ENCODE measurements around the gene ANKS1B. TPM values are rescaled to one million over a fixed set of nuclear protein-coding genes. Genes with fewer than 3 reads are reported as not detected.

Gene ANKS1B
- total RNA-seq, 1 experiment from 2014 or later: 5.8 TPM

- no peak for TF ChIP-seq ELF4 (CRISPR knock-in tag; IDR thresholded peaks at IDR 0.05; ENCODE audit: low read depth)
- no peak for TF ChIP-seq NFATC4 (CRISPR knock-in tag; IDR thresholded peaks at IDR 0.05)
- TF ChIP-seq, protein P1, sequence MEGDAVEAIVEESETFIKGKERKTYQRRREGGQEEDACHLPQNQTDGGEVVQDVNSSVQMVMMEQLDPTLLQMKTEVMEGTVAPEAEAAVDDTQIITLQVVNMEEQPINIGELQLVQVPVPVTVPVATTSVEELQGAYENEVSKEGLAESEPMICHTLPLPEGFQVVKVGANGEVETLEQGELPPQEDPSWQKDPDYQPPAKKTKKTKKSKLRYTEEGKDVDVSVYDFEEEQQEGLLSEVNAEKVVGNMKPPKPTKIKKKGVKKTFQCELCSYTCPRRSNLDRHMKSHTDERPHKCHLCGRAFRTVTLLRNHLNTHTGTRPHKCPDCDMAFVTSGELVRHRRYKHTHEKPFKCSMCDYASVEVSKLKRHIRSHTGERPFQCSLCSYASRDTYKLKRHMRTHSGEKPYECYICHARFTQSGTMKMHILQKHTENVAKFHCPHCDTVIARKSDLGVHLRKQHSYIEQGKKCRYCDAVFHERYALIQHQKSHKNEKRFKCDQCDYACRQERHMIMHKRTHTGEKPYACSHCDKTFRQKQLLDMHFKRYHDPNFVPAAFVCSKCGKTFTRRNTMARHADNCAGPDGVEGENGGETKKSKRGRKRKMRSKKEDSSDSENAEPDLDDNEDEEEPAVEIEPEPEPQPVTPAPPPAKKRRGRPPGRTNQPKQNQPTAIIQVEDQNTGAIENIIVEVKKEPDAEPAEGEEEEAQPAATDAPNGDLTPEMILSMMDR (IDR thresholded peaks at IDR 0.05): no peak
- no peak for TF ChIP-seq CDX4 (CRISPR knock-in tag; IDR thresholded peaks at IDR 0.05; ENCODE audit: borderline replicate concordance)
- TF ChIP-seq, protein P2, sequence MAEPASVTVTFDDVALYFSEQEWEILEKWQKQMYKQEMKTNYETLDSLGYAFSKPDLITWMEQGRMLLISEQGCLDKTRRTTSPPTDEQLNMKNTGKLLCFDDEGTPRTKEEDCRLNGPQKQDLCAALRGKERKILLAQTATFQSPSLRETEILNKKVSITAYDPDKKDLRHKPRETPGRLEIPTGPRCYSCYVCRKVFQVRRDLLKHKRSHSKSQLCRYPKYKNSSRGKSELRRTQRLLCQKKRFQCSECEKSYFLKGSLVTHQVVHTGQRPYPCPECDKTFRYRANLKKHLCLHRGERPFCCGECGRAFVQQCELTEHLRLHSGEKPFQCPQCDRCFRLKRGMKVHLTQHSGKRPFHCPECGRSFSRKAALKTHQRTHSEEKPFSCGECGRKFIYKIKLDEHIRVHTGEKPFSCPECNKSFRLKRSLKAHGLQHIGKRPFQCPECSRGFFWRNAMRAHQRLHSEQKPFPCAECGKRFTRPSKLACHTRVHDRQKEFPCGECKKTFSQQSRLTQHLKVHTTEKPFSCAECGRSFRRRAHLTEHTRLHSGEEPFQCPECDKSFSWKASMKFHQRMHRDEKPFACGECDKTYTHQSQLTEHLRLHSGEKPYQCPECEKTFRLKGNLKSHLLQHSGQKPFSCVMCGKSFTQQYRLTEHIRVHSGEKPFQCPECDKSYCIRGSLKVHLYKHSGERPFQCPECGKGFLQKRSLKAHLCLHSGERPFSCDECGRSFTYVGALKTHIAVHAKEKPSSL (CRISPR knock-in tag; conservative IDR thresholded peaks at IDR 0.05): no peak
- TF ChIP-seq NFYB (CRISPR knock-in tag; conservative IDR thresholded peaks at IDR 0.05; ENCODE audit: low read depth): no peak
- no peak for TF ChIP-seq NR1H2 (CRISPR knock-in tag; IDR thresholded peaks at IDR 0.05)
- TF ChIP-seq GABPB1 (CRISPR knock-in tag; IDR thresholded peaks at IDR 0.05): no peak
- TF ChIP-seq ZNF423 (CRISPR knock-in tag; IDR thresholded peaks at IDR 0.05): no peak
- TF ChIP-seq PRRX2 (CRISPR knock-in tag; IDR thresholded peaks at IDR 0.05): no peak
- TF ChIP-seq, protein P3, sequence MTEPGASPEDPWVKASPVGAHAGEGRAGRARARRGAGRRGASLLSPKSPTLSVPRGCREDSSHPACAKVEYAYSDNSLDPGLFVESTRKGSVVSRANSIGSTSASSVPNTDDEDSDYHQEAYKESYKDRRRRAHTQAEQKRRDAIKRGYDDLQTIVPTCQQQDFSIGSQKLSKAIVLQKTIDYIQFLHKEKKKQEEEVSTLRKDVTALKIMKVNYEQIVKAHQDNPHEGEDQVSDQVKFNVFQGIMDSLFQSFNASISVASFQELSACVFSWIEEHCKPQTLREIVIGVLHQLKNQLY (CRISPR knock-in tag; IDR thresholded peaks at IDR 0.05): no peak
- TF ChIP-seq ZNF232 (CRISPR knock-in tag; IDR thresholded peaks at IDR 0.05): no peak
- TF ChIP-seq ZNF263 (CRISPR knock-in tag; IDR thresholded peaks at IDR 0.05; ENCODE audit: low read depth): no peak
- TF ChIP-seq NFE2L1 (CRISPR knock-in tag; IDR thresholded peaks at IDR 0.05): no peak
- TF ChIP-seq, protein P4, sequence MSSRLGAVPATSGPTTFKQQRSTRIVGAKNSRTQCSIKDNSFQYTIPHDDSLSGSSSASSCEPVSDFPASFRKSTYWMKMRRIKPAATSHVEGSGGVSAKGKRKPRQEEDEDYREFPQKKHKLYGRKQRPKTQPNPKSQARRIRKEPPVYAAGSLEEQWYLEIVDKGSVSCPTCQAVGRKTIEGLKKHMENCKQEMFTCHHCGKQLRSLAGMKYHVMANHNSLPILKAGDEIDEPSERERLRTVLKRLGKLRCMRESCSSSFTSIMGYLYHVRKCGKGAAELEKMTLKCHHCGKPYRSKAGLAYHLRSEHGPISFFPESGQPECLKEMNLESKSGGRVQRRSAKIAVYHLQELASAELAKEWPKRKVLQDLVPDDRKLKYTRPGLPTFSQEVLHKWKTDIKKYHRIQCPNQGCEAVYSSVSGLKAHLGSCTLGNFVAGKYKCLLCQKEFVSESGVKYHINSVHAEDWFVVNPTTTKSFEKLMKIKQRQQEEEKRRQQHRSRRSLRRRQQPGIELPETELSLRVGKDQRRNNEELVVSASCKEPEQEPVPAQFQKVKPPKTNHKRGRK (CRISPR knock-in tag; IDR thresholded peaks at IDR 0.05; ENCODE audit: borderline replicate concordance): no peak
- TF ChIP-seq, protein P5, sequence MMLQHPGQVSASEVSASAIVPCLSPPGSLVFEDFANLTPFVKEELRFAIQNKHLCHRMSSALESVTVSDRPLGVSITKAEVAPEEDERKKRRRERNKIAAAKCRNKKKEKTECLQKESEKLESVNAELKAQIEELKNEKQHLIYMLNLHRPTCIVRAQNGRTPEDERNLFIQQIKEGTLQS (CRISPR knock-in tag; conservative IDR thresholded peaks at IDR 0.05): no peak
- TF ChIP-seq ATF6 (CRISPR knock-in tag; IDR thresholded peaks at IDR 0.05): no peak
- TF ChIP-seq JUN (CRISPR knock-in tag; IDR thresholded peaks at IDR 0.05): no peak
- TF ChIP-seq EMX1 (CRISPR knock-in tag; IDR thresholded peaks at IDR 0.05): no peak
- Mint-ChIP-seq H3K36me3 (peaks cover 5% of the 10 kb centered on the region), H3K27ac (no peak overlapping the region), H3K9me3 (no peaks in the 10 kb centered on the region), H3K4me3 (no peak overlapping the region), H3K27me3 (ENCODE audit: low read depth) (no peaks in the 10 kb centered on the region), H3K4me1 (no peaks in the 10 kb centered on the region)
- CTCF ChIA-PET: interaction anchor here (0.9 kb wide), 1 partner anchor 16 kb away, joined by 3 read pairs; no protein-coding TSS in a partner anchor
- DNase-seq (ENCODE audit: low spot score) (no peak), ATAC-seq (no peak)
- POLR2A ChIA-PET: no interaction called here
Measured at GRCh38 chr12:98727196-98727595, 1257.5 kb downstream of the ANKS1B start.
